SK-N-SH (cell line): ENCODE measurements around the gene C14orf93. TPM values are rescaled to one million over a fixed set of nuclear protein-coding genes. Genes with fewer than 3 reads are reported as not detected.
A peak's percentile ranks its signal among the peaks of the same experiment; 100 is the strongest.

Experiments used
- CTCF ChIA-PET: fragments of 300-600, 350-600 bp; formaldehyde crosslinking; extraction: SDS; loops from one replicate; lab custom pipeline; 2021; lab: Yijun Ruan, JAX
- POLR2A ChIA-PET: fragments of 350-600 bp; sonication (Branson Sonifier 250); formaldehyde crosslinking; extraction: SDS; loops from one replicate; lab custom pipeline; 2020; ENCODE audit warnings: antibody characterized with exemption, inconsistent platforms; lab: Yijun Ruan, JAX
- DNase-seq: peaks from one replicate; pipeline ENCODE4 v3.0.0; 2012
- H2AFZ ChIP-seq: fragments of 200-600 bp; sonication (generic); 2 replicates; pipeline ENCODE4 v1.8.1; 2016; ENCODE audit warnings: antibody characterized with exemption, mild to moderate bottlenecking, low read depth
- H3F3A ChIP-seq: fragments of 200-600 bp; sonication (generic); replicated peaks from 2 replicates; pipeline ENCODE3; 2016; ENCODE audit warnings: antibody characterized with exemption, mild to moderate bottlenecking; ENCODE audit not compliant: insufficient read depth
- H3K27ac ChIP-seq, 2 experiments: fragments of 200-500 bp in 1 of 2; fragments of 200-600 bp in 1 of 2; sonication (Bioruptor generic) in 1 of 2; sonication (generic), shearing (Covaris generic) in 1 of 2; 2 replicates each; pipeline versions ENCODE4 v1.5.1 to v1.6.1; 2014 to 2016; ENCODE audit warnings: low read depth in 2 of 2, inconsistent platforms in 1 of 2, low read length in 1 of 2, mild to moderate bottlenecking in 1 of 2, mixed read lengths in 1 of 2
- H3K27me3 ChIP-seq: fragments of 200-600 bp; sonication (generic), shearing (Covaris generic); 2 replicates; pipeline ENCODE4 v1.6.1; 2016; ENCODE audit warnings: mixed run types; ENCODE audit not compliant: insufficient read depth
- H3K36me3 ChIP-seq, 2 experiments: fragments of 200-500 bp in 1 of 2; fragments of 200-600 bp in 1 of 2; sonication (Bioruptor generic) in 1 of 2; sonication (generic) in 1 of 2; replicated peaks in 1 of 2; 2 replicates each; pipeline versions ENCODE3 to v1.5.1; 2014 to 2016; ENCODE audit warnings: low read length in 1 of 2, mild to moderate bottlenecking in 1 of 2; ENCODE audit not compliant: insufficient read depth in 2 of 2, control insufficient read depth in 1 of 2
- H3K4me1 ChIP-seq, 2 experiments: fragments of 200-500 bp in 1 of 2; fragments of 200-600 bp in 1 of 2; sonication (Bioruptor generic) in 1 of 2; sonication (generic), shearing (Covaris generic) in 1 of 2; 2 replicates each; pipeline versions ENCODE4 v1.5.1 to v1.6.1; 2014 to 2016; ENCODE audit warnings: low read depth in 1 of 2, low read length in 1 of 2, mixed run types in 1 of 2; ENCODE audit not compliant: insufficient read depth in 2 of 2, control insufficient read depth in 1 of 2
- H3K4me2 ChIP-seq: fragments of 200-600 bp; sonication (generic), shearing (Covaris generic); 2 replicates; pipeline ENCODE4 v1.6.1; 2017; ENCODE audit warnings: mixed run types
- H3K4me3 ChIP-seq, 2 experiments: fragments of 200-500 bp in 1 of 2; fragments of 200-600 bp in 1 of 2; sonication (Bioruptor generic) in 1 of 2; sonication (generic), shearing (Covaris generic) in 1 of 2; 2 replicates each; pipeline versions ENCODE4 v1.5.1 to v1.8.1; 2014 to 2016; ENCODE audit warnings: low read depth in 2 of 2, inconsistent platforms in 1 of 2, low read length in 1 of 2, mild to moderate bottlenecking in 1 of 2, mixed read lengths in 1 of 2, moderate library complexity in 1 of 2
- H3K79me2 ChIP-seq: fragments of 200-600 bp; sonication (generic); 2 replicates; pipeline ENCODE4 v1.8.1; 2017; ENCODE audit warnings: mild to moderate bottlenecking; ENCODE audit not compliant: insufficient read depth
- H3K9ac ChIP-seq: fragments of 200-600 bp; sonication (generic); 2 replicates; pipeline ENCODE4 v1.6.1; 2017; ENCODE audit warnings: mixed run types
- H3K9me2 ChIP-seq: fragments of 200-600 bp; sonication (generic); 2 replicates; pipeline ENCODE4 v1.6.1; 2017; ENCODE audit warnings: mixed run types
- H3K9me3 ChIP-seq: fragments of 200-600 bp; sonication (generic); 2 replicates; pipeline ENCODE4 v1.6.1; 2017; ENCODE audit warnings: mixed run types, mild to moderate bottlenecking, moderate library complexity
- H4K20me1 ChIP-seq: fragments of 200-600 bp; sonication (generic); 2 replicates; pipeline ENCODE4 v1.6.1; 2017; ENCODE audit warnings: mild to moderate bottlenecking, mixed run types; ENCODE audit not compliant: insufficient read depth
- MXI1 ChIP-seq: IDR thresholded peaks from 2 replicates; pipeline ENCODE4 v1.6.1; 2012; ENCODE audit warnings: mild to moderate bottlenecking, low read depth, low read length, improper control_type of control experiment
- POLR2AphosphoS5 ChIP-seq: IDR thresholded peaks from 2 replicates; pipeline ENCODE4 v1.6.1; 2012; ENCODE audit warnings: low read depth, low read length
- RFX5 ChIP-seq: IDR thresholded peaks from 2 replicates; pipeline ENCODE4 v1.6.1; 2012; ENCODE audit warnings: mild to moderate bottlenecking, improper control_type of control experiment, low read length
- TAF1 ChIP-seq: IDR thresholded peaks from 2 replicates; pipeline ENCODE4 v1.6.1; 2012; ENCODE audit warnings: low read depth, mild to moderate bottlenecking, low read length, moderate library complexity, borderline replicate concordance
- YY1 ChIP-seq: IDR thresholded peaks from 2 replicates; pipeline ENCODE4 v1.4.0; 2012; ENCODE audit warnings: low read depth, mild to moderate bottlenecking
- WGBS: methylation state at CpG from one replicate; pipeline ENCODE4 v1.1.6; 2017; ENCODE audit warnings: low lambda C conversion rate; 5-methylcytosine and 5-hydroxymethylcytosine counted together
- polyA plus RNA-seq, 3 experiments: library from polyadenylated mRNA; depleted of rRNA; stranded (reverse); fragments of >200 nt; gene quantifications; 2 replicates each; pipeline ENCODE4 v1.2.3, GENCODE V29; 2012
- TF ChIP-seq, protein P1 (sequence below): IDR thresholded peaks from 2 replicates; pipeline ENCODE4 v1.6.1; 2012; ENCODE audit warnings: mild to moderate bottlenecking, low read depth, low read length, moderate library complexity

The C14orf93 gene, protein sequence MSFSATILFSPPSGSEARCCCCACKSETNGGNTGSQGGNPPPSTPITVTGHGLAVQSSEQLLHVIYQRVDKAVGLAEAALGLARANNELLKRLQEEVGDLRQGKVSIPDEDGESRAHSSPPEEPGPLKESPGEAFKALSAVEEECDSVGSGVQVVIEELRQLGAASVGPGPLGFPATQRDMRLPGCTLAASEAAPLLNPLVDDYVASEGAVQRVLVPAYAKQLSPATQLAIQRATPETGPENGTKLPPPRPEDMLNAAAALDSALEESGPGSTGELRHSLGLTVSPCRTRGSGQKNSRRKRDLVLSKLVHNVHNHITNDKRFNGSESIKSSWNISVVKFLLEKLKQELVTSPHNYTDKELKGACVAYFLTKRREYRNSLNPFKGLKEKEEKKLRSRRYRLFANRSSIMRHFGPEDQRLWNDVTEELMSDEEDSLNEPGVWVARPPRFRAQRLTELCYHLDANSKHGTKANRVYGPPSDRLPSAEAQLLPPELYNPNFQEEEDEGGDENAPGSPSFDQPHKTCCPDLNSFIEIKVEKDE
- 9.1 and 9.5 TPM in 2 replicates for polyA plus RNA-seq (2012; rRNA removed)
- polyA plus RNA-seq (2012; cell fraction: cytosol; rRNA removed): 5.4 and 7.8 TPM in 2 replicates
- polyA plus RNA-seq (2012; cell fraction: nucleus; rRNA removed): 12.3 and 14.9 TPM in 2 replicates

DNA sequence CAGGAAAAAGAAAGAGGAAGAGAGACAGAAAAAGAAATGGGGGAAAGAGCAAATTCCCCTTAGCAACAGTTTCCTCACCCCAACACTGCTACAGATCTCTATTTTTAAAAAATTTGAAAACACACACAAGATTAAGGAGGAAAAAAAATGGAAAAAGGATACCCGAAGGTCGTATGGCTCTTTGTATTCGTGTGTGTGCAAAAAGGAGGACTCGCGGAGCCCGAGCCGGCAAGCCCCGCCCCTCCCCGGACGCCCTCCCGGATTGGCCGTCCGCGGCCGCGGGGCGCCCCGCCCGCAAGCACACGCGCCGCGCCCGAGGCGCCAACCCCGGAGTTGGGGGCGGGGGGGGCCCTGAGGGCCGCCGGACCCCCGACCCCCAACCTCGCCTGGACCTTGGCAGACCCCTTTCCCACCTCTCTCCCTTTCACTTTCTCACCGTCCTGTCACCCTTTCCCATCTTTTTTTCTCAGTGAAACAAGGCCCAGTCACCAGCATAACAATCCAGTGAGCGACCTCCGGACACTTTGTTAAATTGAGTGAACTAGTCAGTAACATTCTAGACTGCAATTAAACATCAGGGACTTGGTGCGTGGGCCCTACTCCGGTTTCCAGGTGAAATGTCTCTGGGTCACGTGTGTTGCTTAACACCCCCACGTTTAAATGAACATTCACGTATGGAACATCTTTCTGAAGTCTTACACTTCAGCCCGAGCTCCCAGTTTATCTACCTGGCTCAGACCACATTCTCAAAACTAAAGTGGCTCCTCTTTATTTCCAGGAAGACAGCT is at the start of gene C14orf93:
TSS of gene C14orf93 (minus strand) at position 205 of the 788 bp plus-strand sequence. CDS start 11,120 bp downstream, outside the sequence.
- peak; percentile 92 for DNase-seq
- TF ChIP-seq RFX5 (0 out of 2 replicates have a peak, but pooled peaks have one; percentile 11), MXI1 (peak; percentile 69; the same call in 1 of the 2 replicates), POLR2AphosphoS5 (peak; percentile 85), YY1 (no peak), TAF1 (peak; percentile 66; the same call in 1 of the 2 replicates)
- TF ChIP-seq, protein P1, sequence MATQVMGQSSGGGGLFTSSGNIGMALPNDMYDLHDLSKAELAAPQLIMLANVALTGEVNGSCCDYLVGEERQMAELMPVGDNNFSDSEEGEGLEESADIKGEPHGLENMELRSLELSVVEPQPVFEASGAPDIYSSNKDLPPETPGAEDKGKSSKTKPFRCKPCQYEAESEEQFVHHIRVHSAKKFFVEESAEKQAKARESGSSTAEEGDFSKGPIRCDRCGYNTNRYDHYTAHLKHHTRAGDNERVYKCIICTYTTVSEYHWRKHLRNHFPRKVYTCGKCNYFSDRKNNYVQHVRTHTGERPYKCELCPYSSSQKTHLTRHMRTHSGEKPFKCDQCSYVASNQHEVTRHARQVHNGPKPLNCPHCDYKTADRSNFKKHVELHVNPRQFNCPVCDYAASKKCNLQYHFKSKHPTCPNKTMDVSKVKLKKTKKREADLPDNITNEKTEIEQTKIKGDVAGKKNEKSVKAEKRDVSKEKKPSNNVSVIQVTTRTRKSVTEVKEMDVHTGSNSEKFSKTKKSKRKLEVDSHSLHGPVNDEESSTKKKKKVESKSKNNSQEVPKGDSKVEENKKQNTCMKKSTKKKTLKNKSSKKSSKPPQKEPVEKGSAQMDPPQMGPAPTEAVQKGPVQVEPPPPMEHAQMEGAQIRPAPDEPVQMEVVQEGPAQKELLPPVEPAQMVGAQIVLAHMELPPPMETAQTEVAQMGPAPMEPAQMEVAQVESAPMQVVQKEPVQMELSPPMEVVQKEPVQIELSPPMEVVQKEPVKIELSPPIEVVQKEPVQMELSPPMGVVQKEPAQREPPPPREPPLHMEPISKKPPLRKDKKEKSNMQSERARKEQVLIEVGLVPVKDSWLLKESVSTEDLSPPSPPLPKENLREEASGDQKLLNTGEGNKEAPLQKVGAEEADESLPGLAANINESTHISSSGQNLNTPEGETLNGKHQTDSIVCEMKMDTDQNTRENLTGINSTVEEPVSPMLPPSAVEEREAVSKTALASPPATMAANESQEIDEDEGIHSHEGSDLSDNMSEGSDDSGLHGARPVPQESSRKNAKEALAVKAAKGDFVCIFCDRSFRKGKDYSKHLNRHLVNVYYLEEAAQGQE: 0 out of 2 replicates have a peak, but pooled peaks have one; percentile 31
- TF ChIP-seq, all 33 proteins: peak for 5
- Histone ChIP-seq H3K9ac (peak within 1 kb of the TSS; percentile 69), H3F3A (peaks cover 32% of the 10 kb centered on the region), H3K4me2 (peak within 1 kb of the TSS; percentile 65), H2AFZ (peak within 1 kb of the TSS; percentile 96), H3K27ac (peak within 1 kb of the TSS; percentile 54 to 90), H3K4me1 (peaks cover 18 to 22% of the 10 kb centered on the region in 2 experiments), H3K9me2 (no peaks in the 10 kb centered on the region), H3K9me3 (no peaks in the 10 kb centered on the region), H3K4me3 (peak within 1 kb of the TSS; percentile 50 to 61), H3K27me3 (no peaks in the 10 kb centered on the region), H3K79me2 (0 out of 2 replicates have a peak, but pooled peaks cover 3% of the 10 kb centered on the region), H3K36me3 (no peaks in the 10 kb centered on the region), H4K20me1 (no peaks in the 10 kb centered on the region)
- ChIA-PET CTCF (interaction anchor here (0.7 to 4.2 kb wide), 4 partner anchors 15 to 33 kb away, joined by 3 to 29 read pairs (median 4); no protein-coding TSS in a partner anchor), POLR2A (interaction anchor here (1.1 kb wide), 1 partner anchor 85 kb away, joined by 3 read pairs; the partner anchor contains the start of genes ACIN1 and C14orf119)
- 19% methylated on average over 28 of the region's 40 CpGs for WGBS
